ENCODE results near the gene TMPRSS3. TPM values are rescaled to one million over a fixed set of nuclear protein-coding genes. Genes with fewer than 3 reads are reported as not detected.

TMPRSS3 gene
- total and polyA plus RNA-seq, 2 of the 13 experiments (the other 11 are each of a cell fraction or from before 2014, with no cell fraction given) = 2.8 to 16.9 TPM

DNA sequence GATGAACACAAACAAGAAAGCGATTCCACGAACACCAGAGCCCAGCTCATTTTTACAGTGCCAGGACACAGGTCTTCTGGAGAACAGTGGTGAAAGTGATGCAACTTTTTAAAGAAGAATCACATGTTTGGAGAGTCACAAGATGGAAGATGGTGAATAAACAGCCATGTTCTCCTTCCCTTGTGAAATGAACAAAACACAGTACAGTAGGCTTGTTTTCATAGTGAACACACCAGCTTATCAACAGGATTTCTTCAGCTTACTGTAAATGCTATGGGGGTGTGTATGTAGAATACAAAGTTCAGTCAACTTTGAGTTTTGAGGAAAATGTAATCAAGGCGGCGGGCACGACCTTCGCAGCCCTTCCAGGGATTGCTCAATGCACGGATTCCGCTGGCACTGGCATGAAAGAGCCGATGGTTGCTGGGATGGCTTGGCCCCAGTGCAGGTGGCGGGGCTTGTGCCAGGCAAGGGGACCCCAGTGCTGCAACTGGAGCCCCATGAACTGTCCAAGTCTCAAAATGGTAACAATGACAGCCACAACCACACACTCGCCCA, 9.7 kb downstream of the TMPRSS3 start (continued):
- no peak for TF ChIP-seq POLR2AphosphoS2 (IDR thresholded peaks at IDR 0.05; ENCODE audit: low read depth, low read length)
- no peak for TF ChIP-seq ZNF550 (CRISPR knock-in tag; IDR thresholded peaks at IDR 0.05; ENCODE audit: borderline replicate concordance)
- peak; percentile 93; the same call in 1 of the 2 replicates for TF ChIP-seq ZKSCAN8 (CRISPR knock-in tag; IDR thresholded peaks at IDR 0.05; ENCODE audit: borderline replicate concordance)
- no peak; the same call in 1 of the 2 replicates for TF ChIP-seq ZNF350 (CRISPR knock-in tag; IDR thresholded peaks at IDR 0.05; ENCODE audit: borderline replicate concordance, low read depth)
- TF ChIP-seq, protein P1, sequence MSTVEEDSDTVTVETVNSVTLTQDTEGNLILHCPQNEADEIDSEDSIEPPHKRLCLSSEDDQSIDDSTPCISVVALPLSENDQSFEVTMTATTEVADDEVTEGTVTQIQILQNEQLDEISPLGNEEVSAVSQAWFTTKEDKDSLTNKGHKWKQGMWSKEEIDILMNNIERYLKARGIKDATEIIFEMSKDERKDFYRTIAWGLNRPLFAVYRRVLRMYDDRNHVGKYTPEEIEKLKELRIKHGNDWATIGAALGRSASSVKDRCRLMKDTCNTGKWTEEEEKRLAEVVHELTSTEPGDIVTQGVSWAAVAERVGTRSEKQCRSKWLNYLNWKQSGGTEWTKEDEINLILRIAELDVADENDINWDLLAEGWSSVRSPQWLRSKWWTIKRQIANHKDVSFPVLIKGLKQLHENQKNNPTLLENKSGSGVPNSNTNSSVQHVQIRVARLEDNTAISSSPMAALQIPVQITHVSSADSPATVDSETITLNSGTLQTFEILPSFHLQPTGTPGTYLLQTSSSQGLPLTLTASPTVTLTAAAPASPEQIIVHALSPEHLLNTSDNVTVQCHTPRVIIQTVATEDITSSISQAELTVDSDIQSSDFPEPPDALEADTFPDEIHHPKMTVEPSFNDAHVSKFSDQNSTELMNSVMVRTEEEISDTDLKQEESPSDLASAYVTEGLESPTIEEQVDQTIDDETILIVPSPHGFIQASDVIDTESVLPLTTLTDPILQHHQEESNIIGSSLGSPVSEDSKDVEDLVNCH (CRISPR knock-in tag; IDR thresholded peaks at IDR 0.05) = no peak
- TF ChIP-seq PAF1 (CRISPR knock-in tag; IDR thresholded peaks at IDR 0.05) = no peak
- no peak for TF ChIP-seq ZKSCAN1 (IDR thresholded peaks at IDR 0.05; ENCODE audit: low read length)
- TF ChIP-seq ZNF703 (CRISPR knock-in tag; IDR thresholded peaks at IDR 0.05; ENCODE audit: borderline replicate concordance) = no peak
- TF ChIP-seq MTF2 (CRISPR knock-in tag; IDR thresholded peaks at IDR 0.05; ENCODE audit: borderline replicate concordance) = no peak
- TF ChIP-seq ZNF761 (CRISPR knock-in tag; conservative IDR thresholded peaks at IDR 0.05) = 0 out of 2 replicates have a peak, but pooled peaks have one; percentile 37
- TF ChIP-seq ESRRA (CRISPR knock-in tag; IDR thresholded peaks at IDR 0.05; ENCODE audit: low read depth) = peak; percentile 83; the same call in 1 of the 2 replicates
- no peak; the same call in 1 of the 2 replicates for TF ChIP-seq ZBTB8A (CRISPR knock-in tag; IDR thresholded peaks at IDR 0.05; ENCODE audit: borderline replicate concordance, low read depth)
- TF ChIP-seq REXO4 (CRISPR knock-in tag; IDR thresholded peaks at IDR 0.05; ENCODE audit: borderline replicate concordance) = no peak
- TF ChIP-seq ZNF263 (CRISPR knock-in tag; IDR thresholded peaks at IDR 0.05) = no peak
- TF ChIP-seq, protein P2, sequence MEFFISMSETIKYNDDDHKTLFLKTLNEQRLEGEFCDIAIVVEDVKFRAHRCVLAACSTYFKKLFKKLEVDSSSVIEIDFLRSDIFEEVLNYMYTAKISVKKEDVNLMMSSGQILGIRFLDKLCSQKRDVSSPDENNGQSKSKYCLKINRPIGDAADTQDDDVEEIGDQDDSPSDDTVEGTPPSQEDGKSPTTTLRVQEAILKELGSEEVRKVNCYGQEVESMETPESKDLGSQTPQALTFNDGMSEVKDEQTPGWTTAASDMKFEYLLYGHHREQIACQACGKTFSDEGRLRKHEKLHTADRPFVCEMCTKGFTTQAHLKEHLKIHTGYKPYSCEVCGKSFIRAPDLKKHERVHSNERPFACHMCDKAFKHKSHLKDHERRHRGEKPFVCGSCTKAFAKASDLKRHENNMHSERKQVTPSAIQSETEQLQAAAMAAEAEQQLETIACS (CRISPR knock-in tag; IDR thresholded peaks at IDR 0.05) = no peak
- TF ChIP-seq ZFY (CRISPR knock-in tag; IDR thresholded peaks at IDR 0.05) = no peak
- TF ChIP-seq ZBTB21 (CRISPR knock-in tag; IDR thresholded peaks at IDR 0.05) = no peak
- TF ChIP-seq, protein P3, sequence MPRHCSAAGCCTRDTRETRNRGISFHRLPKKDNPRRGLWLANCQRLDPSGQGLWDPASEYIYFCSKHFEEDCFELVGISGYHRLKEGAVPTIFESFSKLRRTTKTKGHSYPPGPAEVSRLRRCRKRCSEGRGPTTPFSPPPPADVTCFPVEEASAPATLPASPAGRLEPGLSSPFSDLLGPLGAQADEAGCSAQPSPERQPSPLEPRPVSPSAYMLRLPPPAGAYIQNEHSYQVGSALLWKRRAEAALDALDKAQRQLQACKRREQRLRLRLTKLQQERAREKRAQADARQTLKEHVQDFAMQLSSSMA (CRISPR knock-in tag; IDR thresholded peaks at IDR 0.05) = no peak
- TF ChIP-seq, protein P4, sequence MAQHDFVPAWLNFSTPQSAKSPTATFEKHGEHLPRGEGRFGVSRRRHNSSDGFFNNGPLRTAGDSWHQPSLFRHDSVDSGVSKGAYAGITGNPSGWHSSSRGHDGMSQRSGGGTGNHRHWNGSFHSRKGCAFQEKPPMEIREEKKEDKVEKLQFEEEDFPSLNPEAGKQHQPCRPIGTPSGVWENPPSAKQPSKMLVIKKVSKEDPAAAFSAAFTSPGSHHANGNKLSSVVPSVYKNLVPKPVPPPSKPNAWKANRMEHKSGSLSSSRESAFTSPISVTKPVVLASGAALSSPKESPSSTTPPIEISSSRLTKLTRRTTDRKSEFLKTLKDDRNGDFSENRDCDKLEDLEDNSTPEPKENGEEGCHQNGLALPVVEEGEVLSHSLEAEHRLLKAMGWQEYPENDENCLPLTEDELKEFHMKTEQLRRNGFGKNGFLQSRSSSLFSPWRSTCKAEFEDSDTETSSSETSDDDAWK (CRISPR knock-in tag; IDR thresholded peaks at IDR 0.05) = no peak
- TF ChIP-seq HNRNPLL (IDR thresholded peaks at IDR 0.05; ENCODE audit: low read depth, low read length, poor library complexity, severe bottlenecking) = peak; percentile 32
- no peak for TF ChIP-seq ZNF605 (CRISPR knock-in tag; IDR thresholded peaks at IDR 0.05)
- TF ChIP-seq HNF1B (CRISPR knock-in tag; IDR thresholded peaks at IDR 0.05) = peak; percentile 71

Data from HepG2 (cell line).